ENCODE data around the gene FKBP4. TPM values are rescaled to one million over a fixed set of nuclear protein-coding genes. Genes with fewer than 3 reads are reported as not detected.
A peak's percentile ranks its signal among the peaks of the same experiment; 100 is the strongest.

Gene FKBP4
- total RNA-seq, 1 donor from 2014 or later = 45.3 TPM

GRCh38 chr12:2811801-2812200, 17.0 kb downstream of the FKBP4 start:
- Histone ChIP-seq H4K20me1 (ENCODE audit: low read depth) (peaks cover 5% of the 10 kb centered on the region), H3F3A (ENCODE audit: low read depth) (peaks cover 13% of the 10 kb centered on the region), H3K4me1 (no peaks in the 10 kb centered on the region), H3K9me3 (ENCODE audit: low read depth) (no peaks in the 10 kb centered on the region), H2AFZ (replicated peaks) (no peak overlapping the region), H3K27ac (no peak overlapping the region), H3K27me3 (no peaks in the 10 kb centered on the region), H3K36me3 (no peaks in the 10 kb centered on the region), H3K79me2 (ENCODE audit: low read depth) (peaks cover 27% of the 10 kb centered on the region), H3K4me3 (peak overlapping the region; percentile 69), H3K9ac (no peak overlapping the region), H3K4me2 (peak overlapping the region; percentile 48)
- Mint-ChIP-seq H3K4me3 (peak overlapping the region; percentile 100), H3K9me3 (no peaks in the 10 kb centered on the region), H3K36me3 (peaks cover 3% of the 10 kb centered on the region), H3K27me3 (ENCODE audit: insufficient read depth, low read depth) (no peaks in the 10 kb centered on the region), H3K4me1 (peaks cover 19% of the 10 kb centered on the region), H3K27ac (peak overlapping the region; percentile 19)
- TF ChIP-seq EZH2phosphoT487 (IDR thresholded peaks at IDR 0.05) (no peak), EZH2 (IDR thresholded peaks at IDR 0.05) (no peak)
- TF ChIP-seq, protein P1, sequence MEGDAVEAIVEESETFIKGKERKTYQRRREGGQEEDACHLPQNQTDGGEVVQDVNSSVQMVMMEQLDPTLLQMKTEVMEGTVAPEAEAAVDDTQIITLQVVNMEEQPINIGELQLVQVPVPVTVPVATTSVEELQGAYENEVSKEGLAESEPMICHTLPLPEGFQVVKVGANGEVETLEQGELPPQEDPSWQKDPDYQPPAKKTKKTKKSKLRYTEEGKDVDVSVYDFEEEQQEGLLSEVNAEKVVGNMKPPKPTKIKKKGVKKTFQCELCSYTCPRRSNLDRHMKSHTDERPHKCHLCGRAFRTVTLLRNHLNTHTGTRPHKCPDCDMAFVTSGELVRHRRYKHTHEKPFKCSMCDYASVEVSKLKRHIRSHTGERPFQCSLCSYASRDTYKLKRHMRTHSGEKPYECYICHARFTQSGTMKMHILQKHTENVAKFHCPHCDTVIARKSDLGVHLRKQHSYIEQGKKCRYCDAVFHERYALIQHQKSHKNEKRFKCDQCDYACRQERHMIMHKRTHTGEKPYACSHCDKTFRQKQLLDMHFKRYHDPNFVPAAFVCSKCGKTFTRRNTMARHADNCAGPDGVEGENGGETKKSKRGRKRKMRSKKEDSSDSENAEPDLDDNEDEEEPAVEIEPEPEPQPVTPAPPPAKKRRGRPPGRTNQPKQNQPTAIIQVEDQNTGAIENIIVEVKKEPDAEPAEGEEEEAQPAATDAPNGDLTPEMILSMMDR (IDR thresholded peaks at IDR 0.05) = no peak
- DNase-seq (ENCODE audit: low spot score) = no peak

- H2AFZ ChIP-seq (replicated peaks) = peak within 1 kb of the TSS; percentile 90
- peak; percentile 99 for DNase-seq (ENCODE audit: low spot score)
- peaks cover 7% of the 10 kb centered on the region for H3K36me3 Mint-ChIP-seq
- H3K4me3 ChIP-seq = peak within 1 kb of the TSS; percentile 69
- peak within 1 kb of the TSS; percentile 74 for H3K27ac ChIP-seq
- peak within 1 kb of the TSS; percentile 100 for H3K27ac Mint-ChIP-seq
- no peak for TF ChIP-seq EZH2phosphoT487 (IDR thresholded peaks at IDR 0.05)
- TF ChIP-seq, protein P1 (IDR thresholded peaks at IDR 0.05) = no peak
- TF ChIP-seq EZH2 (IDR thresholded peaks at IDR 0.05) = no peak
- H3K4me3 Mint-ChIP-seq = peak within 1 kb of the TSS; percentile 100
- H3K79me2 ChIP-seq (ENCODE audit: low read depth) = peaks cover 27% of the 10 kb centered on the region
- H3K36me3 ChIP-seq = no peaks in the 10 kb centered on the region
- H3F3A ChIP-seq (ENCODE audit: low read depth) = peaks cover 13% of the 10 kb centered on the region
- no peaks in the 10 kb centered on the region for H3K27me3 Mint-ChIP-seq (ENCODE audit: insufficient read depth, low read depth)
- H3K4me2 ChIP-seq = peak within 1 kb of the TSS; percentile 81
- no peaks in the 10 kb centered on the region for H3K9me3 Mint-ChIP-seq
- H3K4me1 Mint-ChIP-seq = peaks cover 19% of the 10 kb centered on the region
- peaks cover 5% of the 10 kb centered on the region for H4K20me1 ChIP-seq (ENCODE audit: low read depth)
- peak within 1 kb of the TSS; percentile 69 for H3K9ac ChIP-seq
- H3K27me3 ChIP-seq = no peaks in the 10 kb centered on the region
- H3K9me3 ChIP-seq (ENCODE audit: low read depth) = no peaks in the 10 kb centered on the region
- H3K4me1 ChIP-seq = no peaks in the 10 kb centered on the region
Observed at GRCh38 chr12:2812290-2813213, 17.8 kb downstream of the FKBP4 start, which contains the start of gene ITFG2. Gene ITFG2, plus strand, starts transcription at chr12:2812668. Its CDS starts 93 bp downstream, at chr12:2812761.

DNA sequence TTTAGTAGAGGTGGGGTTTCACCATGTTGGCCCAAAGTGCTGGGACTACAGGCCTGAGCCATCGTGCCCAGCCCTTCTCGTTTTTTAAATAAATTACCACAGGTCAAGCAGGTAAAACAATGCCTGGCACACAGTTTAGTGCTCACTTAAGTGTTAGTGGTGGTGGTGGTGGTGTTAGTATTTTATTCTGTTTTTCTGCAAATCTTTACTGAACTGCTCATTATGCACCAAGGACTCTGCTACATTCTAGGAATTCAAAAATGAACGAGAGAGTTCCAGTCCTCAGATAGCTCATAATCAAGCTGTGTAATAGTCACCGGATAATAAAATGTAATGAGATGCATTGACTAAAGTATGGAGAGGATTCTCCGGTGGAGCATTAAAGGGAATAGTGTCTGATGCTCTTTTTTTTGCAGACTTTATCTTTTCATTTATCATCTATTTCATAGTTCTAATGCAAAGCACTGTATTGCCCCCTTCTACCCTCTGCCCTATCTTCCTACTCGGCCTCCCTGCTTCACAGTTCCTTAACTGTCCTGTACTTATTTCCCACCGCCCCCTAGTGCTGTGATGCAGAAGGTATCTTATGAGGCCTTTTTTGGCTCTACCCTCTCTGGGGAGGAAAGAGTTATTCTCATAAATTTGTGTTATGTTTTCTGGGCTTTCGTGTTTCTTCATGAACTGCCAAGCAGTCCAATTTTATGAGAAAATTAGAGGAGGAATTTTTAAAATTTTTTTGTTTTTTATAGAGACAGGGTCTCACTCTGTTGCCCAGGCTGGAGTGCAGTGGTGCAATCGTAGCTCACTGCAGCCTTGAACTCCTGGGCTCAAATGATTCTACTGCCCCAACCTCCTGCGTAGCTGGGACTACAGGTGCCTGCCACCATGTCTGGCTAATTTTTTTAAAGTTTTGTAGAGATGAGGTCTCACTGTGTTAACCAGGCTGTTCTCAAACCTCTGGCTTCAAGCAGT, 18.7 kb downstream of the FKBP4 start:
- H3K4me3 ChIP-seq = peak overlapping the region; percentile 69
- H3F3A ChIP-seq (ENCODE audit: low read depth) = peaks cover 13% of the 10 kb centered on the region
- Mint-ChIP-seq H3K9me3 (no peaks in the 10 kb centered on the region), H3K4me3 (peak overlapping the region; percentile 100), H3K27me3 (ENCODE audit: insufficient read depth, low read depth) (no peaks in the 10 kb centered on the region), H3K36me3 (peaks cover 9% of the 10 kb centered on the region), H3K4me1 (peaks cover 19% of the 10 kb centered on the region), H3K27ac (peak overlapping the region; percentile 1)
- H3K4me2 ChIP-seq = peak overlapping the region; percentile 81
- no peak for TF ChIP-seq EZH2 (IDR thresholded peaks at IDR 0.05)
- TF ChIP-seq, protein P1 (IDR thresholded peaks at IDR 0.05) = peak; percentile 74
- TF ChIP-seq EZH2phosphoT487 (IDR thresholded peaks at IDR 0.05) = no peak
- no peaks in the 10 kb centered on the region for H3K9me3 ChIP-seq (ENCODE audit: low read depth)
- H2AFZ ChIP-seq (replicated peaks) = peak overlapping the region; percentile 90
- H3K27me3 ChIP-seq = no peaks in the 10 kb centered on the region
- H3K36me3 ChIP-seq = no peaks in the 10 kb centered on the region
- peaks cover 5% of the 10 kb centered on the region for H4K20me1 ChIP-seq (ENCODE audit: low read depth)
- peak overlapping the region; percentile 74 for H3K27ac ChIP-seq
- peak overlapping the region; percentile 25 for H3K9ac ChIP-seq
- H3K79me2 ChIP-seq (ENCODE audit: low read depth) = peaks cover 27% of the 10 kb centered on the region
- DNase-seq (ENCODE audit: low spot score) = peak; percentile 79
- no peaks in the 10 kb centered on the region for H3K4me1 ChIP-seq
